HL-60 (cell line): Measurements from ENCODE around the gene LYPD4.
A peak's percentile ranks its signal among the peaks of the same experiment; 100 is the strongest.

Experiments used
- DNase-seq, 2 experiments: peaks; one replicate each; pipeline ENCODE4 v3.0.0-alpha.2; 2010 to 2020; ENCODE audit warnings: low read depth in 1 of 2, low spot score in 1 of 2
- H3K27ac ChIP-seq: fragments of 250-450 bp; sonication (Bioruptor Pico); replicated peaks from 2 replicates; pipeline ENCODE4 v1.5.1; 2020; ENCODE audit warnings: mild to moderate bottlenecking, moderate library complexity
- H3K27me3 ChIP-seq: fragments of 250-450 bp; sonication (Bioruptor Pico); 2 replicates; pipeline ENCODE4 v1.5.1; 2021; ENCODE audit warnings: mild to moderate bottlenecking, moderate library complexity; ENCODE audit not compliant: insufficient read depth, poor library complexity, severe bottlenecking
- H3K4me3 ChIP-seq: replicated peaks from 2 replicates; pipeline ENCODE4 v1.5.1; 2011; ENCODE audit warnings: mild to moderate bottlenecking, control low read depth, low read length; ENCODE audit not compliant: insufficient read depth
- GABPA ChIP-seq: IDR thresholded peaks from 2 replicates; pipeline ENCODE4 v1.6.1; 2012; ENCODE audit warnings: low read depth
- POLR2AphosphoS5 ChIP-seq: IDR thresholded peaks from 2 replicates; pipeline ENCODE4 v1.6.1; 2012; ENCODE audit warnings: low read depth
- SPI1 ChIP-seq: IDR thresholded peaks from 2 replicates; pipeline ENCODE4 v1.6.1; 2012; ENCODE audit warnings: low read depth, mild to moderate bottlenecking, borderline replicate concordance
- TF ChIP-seq, protein P1 (sequence below): IDR thresholded peaks from 2 replicates; pipeline ENCODE4 v1.6.1; 2012; ENCODE audit warnings: low read depth; ENCODE audit not compliant: insufficient replicate concordance
- TF ChIP-seq, protein P2 (sequence below): IDR thresholded peaks from one replicate; pipeline ENCODE4 v1.5.1; 2011; ENCODE audit warnings: low read length, control low read depth, inconsistent platforms; ENCODE audit not compliant: insufficient read depth

Gene LYPD4

DNA sequence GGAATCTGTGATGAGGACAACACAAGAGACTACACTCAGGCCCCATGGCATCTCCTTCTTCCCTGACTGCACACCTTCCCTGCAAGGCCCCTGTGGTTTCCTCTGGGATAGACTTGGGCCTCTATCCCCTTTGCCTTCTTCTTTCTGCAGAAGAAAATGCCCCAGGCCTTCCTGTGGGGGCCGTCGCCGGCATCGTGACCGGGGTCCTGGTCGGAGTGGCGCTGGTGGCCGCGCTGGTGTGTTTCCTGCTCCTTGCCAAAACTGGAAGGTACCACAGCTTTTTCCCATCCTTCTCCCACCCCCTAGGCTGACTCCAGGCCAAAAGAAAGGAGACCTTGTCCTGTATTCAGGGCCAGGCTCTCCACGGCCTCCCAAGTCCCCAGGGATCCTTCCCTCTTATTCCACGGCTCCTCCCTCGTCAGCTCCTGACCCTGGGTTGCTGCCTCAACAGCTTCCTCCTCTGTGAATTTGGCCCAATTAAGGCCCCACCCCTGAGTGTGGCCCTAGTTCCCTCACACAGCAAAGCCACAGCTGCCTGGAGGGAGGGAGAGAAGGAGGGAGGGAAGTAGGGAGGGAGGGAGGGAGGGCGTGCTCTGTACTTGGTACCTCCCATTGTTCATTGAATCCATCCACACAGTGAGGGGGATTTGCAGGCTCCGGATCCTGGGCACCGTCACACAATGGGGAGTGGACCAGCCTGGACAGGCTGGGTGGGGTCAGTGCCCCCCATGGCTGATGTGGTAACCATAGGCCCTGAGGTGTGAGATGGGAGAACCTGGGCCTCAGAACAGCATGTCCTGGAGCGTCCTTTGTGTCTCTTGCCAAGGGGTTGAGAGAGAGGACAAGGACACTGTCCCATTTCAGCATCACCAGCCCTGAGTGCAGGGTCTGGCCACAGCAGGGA lies 35.6 kb downstream of the LYPD4 start:
- Histone ChIP-seq H3K4me3 (no peak overlapping the region), H3K27ac (peak overlapping the region; percentile 66), H3K27me3 (no peaks in the 10 kb centered on the region)
- TF ChIP-seq SPI1 (peak; percentile 10; the same call in 1 of the 2 replicates), GABPA (no peak)
- DNase-seq: peak; percentile 87 to 94

DNA sequence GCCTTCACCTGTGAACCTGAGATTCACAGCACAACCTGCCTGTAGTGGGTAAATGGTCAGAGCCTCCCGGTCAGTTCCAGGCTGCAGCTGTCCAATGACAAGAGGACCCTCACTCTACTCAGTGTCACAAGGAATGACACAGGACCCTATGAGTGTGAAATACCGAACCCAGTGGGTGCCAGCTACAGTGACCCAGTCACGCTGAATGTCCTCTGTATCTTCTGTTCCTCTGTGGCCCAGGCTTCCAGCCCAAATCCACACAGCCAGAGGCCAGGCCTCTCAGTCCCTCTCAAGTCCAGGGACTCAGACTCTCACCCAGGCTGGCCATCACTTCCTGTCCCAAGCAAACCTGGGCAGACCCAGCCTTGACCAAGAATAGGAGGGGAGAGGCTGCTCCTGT lies 37.3 kb downstream of the LYPD4 start:
- Histone ChIP-seq H3K27ac (no peak overlapping the region), H3K4me3 (no peak overlapping the region), H3K27me3 (no peaks in the 10 kb centered on the region)
- TF ChIP-seq, protein P1, sequence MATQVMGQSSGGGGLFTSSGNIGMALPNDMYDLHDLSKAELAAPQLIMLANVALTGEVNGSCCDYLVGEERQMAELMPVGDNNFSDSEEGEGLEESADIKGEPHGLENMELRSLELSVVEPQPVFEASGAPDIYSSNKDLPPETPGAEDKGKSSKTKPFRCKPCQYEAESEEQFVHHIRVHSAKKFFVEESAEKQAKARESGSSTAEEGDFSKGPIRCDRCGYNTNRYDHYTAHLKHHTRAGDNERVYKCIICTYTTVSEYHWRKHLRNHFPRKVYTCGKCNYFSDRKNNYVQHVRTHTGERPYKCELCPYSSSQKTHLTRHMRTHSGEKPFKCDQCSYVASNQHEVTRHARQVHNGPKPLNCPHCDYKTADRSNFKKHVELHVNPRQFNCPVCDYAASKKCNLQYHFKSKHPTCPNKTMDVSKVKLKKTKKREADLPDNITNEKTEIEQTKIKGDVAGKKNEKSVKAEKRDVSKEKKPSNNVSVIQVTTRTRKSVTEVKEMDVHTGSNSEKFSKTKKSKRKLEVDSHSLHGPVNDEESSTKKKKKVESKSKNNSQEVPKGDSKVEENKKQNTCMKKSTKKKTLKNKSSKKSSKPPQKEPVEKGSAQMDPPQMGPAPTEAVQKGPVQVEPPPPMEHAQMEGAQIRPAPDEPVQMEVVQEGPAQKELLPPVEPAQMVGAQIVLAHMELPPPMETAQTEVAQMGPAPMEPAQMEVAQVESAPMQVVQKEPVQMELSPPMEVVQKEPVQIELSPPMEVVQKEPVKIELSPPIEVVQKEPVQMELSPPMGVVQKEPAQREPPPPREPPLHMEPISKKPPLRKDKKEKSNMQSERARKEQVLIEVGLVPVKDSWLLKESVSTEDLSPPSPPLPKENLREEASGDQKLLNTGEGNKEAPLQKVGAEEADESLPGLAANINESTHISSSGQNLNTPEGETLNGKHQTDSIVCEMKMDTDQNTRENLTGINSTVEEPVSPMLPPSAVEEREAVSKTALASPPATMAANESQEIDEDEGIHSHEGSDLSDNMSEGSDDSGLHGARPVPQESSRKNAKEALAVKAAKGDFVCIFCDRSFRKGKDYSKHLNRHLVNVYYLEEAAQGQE: no peak
- TF ChIP-seq SPI1 (no peak), POLR2AphosphoS5 (no peak), GABPA (no peak)
- TF ChIP-seq, protein P2, sequence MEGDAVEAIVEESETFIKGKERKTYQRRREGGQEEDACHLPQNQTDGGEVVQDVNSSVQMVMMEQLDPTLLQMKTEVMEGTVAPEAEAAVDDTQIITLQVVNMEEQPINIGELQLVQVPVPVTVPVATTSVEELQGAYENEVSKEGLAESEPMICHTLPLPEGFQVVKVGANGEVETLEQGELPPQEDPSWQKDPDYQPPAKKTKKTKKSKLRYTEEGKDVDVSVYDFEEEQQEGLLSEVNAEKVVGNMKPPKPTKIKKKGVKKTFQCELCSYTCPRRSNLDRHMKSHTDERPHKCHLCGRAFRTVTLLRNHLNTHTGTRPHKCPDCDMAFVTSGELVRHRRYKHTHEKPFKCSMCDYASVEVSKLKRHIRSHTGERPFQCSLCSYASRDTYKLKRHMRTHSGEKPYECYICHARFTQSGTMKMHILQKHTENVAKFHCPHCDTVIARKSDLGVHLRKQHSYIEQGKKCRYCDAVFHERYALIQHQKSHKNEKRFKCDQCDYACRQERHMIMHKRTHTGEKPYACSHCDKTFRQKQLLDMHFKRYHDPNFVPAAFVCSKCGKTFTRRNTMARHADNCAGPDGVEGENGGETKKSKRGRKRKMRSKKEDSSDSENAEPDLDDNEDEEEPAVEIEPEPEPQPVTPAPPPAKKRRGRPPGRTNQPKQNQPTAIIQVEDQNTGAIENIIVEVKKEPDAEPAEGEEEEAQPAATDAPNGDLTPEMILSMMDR: no peak
- DNase-seq: no peak

DNA sequence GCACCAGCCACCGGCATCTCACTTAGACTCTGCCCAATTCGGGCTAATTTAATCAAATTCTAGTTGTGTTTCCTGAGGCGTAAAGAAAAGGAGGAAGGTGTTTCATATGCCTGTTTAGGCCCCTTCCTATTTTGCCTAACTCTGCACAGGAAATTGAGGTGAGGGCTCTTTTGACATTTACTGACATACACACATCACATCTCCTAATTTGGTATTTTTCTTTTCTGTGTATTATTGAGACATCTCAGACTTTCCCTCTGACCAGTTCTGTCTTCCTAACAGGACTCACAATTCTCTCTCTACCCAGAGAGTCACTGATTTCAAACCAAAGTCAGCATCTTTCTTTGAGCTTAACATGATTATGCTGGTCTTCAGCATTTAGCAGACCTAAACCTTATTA lies 40.1 kb downstream of the LYPD4 start:
- Histone ChIP-seq H3K27me3 (no peaks in the 10 kb centered on the region), H3K27ac (peak overlapping the region; percentile 76), H3K4me3 (no peak overlapping the region)
- DNase-seq: peak in 1 of 2 experiments; percentile 50
- no peak for TF ChIP-seq GABPA
- TF ChIP-seq, protein P1: no peak
- no peak for TF ChIP-seq SPI1
- TF ChIP-seq, protein P2: no peak
- TF ChIP-seq POLR2AphosphoS5: no peak

DNA sequence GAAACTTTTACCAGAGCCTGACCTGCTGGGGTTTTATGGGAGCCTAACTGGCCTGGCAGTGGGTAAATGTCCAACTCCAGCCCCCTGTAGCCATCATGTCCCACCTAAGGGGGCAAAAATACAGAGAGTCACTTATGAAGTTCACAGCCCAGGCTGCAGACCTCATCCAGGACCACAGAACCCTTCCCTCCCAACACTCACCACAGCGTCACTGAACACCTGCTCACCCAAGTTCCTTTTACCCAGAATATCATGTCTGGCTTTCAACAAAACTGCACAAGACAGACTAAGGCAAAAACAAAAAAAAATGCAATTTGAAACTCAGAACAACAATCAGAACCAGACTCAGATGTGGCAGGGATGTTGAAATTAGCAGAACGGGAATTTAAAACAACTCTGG lies 41.7 kb downstream of the LYPD4 start:
- Histone ChIP-seq H3K27ac (peak overlapping the region; percentile 71), H3K4me3 (no peak overlapping the region), H3K27me3 (no peaks in the 10 kb centered on the region)
- DNase-seq: peak in 1 of 2 experiments; percentile 59
- TF ChIP-seq, protein P2: no peak
- TF ChIP-seq GABPA: no peak
- no peak for TF ChIP-seq POLR2AphosphoS5
- no peak for TF ChIP-seq SPI1
- TF ChIP-seq, protein P1: no peak
